ENCODE data around the gene STRN3. TPM values are rescaled to one million over a fixed set of nuclear protein-coding genes. Genes with fewer than 3 reads are reported as not detected.

Gene STRN3
- total RNA-seq, 2 experiments from 2014 or later = 25.2 to 37.0 TPM

DNA sequence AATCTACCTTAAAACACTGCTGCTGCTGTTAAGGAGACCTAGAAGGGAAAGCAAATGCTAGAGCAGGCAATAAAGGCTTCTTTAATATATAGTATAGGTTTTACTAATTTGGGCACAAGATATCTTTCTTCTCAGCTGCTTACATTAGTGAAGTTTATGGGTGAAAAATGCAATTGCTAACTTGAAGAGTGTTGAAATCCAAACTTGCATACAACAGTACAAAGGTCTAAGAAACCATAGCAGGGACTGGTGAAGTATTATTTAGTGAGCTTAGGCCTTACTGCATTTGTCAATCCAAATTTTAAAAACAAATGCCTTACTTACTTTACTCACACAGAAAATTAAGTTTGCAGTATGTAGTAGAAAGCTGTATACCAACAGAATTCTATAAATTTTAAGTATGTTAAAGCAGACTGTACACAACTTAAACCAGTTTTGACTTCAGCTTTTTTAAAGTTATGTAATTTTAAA lies 2.1 kb downstream of the STRN3 start:
- H2AFZ ChIP-seq (ENCODE audit: low read length) = no peak overlapping the region
- DNase-seq (ENCODE audit: low spot score) = no peak
- H3K4me3 ChIP-seq (ENCODE audit: low read depth, low read length, poor library complexity, severe bottlenecking) = peak overlapping the region; percentile 98
- intact Hi-C loops (cut with micrococcal nuclease; ENCODE audit: unreplicated experiment) = no loop called here
- peaks cover 27% of the 10 kb centered on the region for H4K20me1 ChIP-seq (ENCODE audit: insufficient read depth, low read length)
- TF ChIP-seq EZH2phosphoT487 (IDR thresholded peaks at IDR 0.05; ENCODE audit: borderline replicate concordance, low read depth, low read length) = no peak
- no peak overlapping the region for H3K27ac ChIP-seq (ENCODE audit: low read depth, low read length, poor library complexity, severe bottlenecking)
- no TSS peak for BruUV-seq (replicated peaks)
- H3K36me3 ChIP-seq (ENCODE audit: insufficient read depth, low read length) = peaks cover 39% of the 10 kb centered on the region
- POLR2A ChIA-PET = interaction anchor here (0.8 to 1.3 kb wide), 2 partner anchors 41 to 157 kb away, joined by 4 to 5 read pairs; no protein-coding TSS in a partner anchor
- CTCF ChIA-PET (ENCODE audit: unreplicated experiment) = no interaction called here
- peaks cover 25% of the 10 kb centered on the region for H3K4me1 ChIP-seq (ENCODE audit: insufficient read depth, low read length, poor library complexity, severe bottlenecking)
- no peaks in the 10 kb centered on the region for H3K9me3 ChIP-seq (ENCODE audit: low read length)
- H3K9me2 ChIP-seq (ENCODE audit: insufficient read depth, low read length) = no peaks in the 10 kb centered on the region
- peak overlapping the region; percentile 100 for H3K4me2 ChIP-seq (ENCODE audit: low read length)
- H3K79me2 ChIP-seq (ENCODE audit: insufficient read depth, low read depth, low read length) = peaks cover 79% of the 10 kb centered on the region

DNA sequence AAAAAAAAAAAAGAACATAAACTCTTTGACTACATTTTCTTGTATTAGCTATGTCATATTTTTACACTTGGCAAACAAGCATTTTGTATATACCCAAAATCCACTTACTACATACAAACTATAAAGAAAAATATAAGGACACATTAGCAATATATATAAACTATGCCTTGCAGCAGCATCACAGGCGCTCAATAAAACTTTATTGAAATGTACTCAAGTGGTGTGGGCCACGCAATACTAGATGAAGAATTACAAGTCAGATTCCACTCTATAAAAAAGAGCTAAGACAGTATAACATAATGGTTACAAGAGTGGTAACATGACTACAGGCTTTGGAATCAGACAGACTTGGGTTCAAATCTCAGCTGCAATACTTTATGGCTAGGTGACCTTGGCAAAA lies 3.8 kb downstream of the STRN3 start:
- Histone ChIP-seq H3K4me2 (ENCODE audit: low read length) (peak overlapping the region; percentile 100; the same call in 1 of the 2 replicates), H3K9me3 (ENCODE audit: low read length) (no peaks in the 10 kb centered on the region), H3K27ac (ENCODE audit: low read depth, low read length, poor library complexity, severe bottlenecking) (no peak overlapping the region), H3K4me3 (ENCODE audit: low read depth, low read length, poor library complexity, severe bottlenecking) (no peak overlapping the region), H3K9me2 (ENCODE audit: insufficient read depth, low read length) (no peaks in the 10 kb centered on the region), H3K79me2 (ENCODE audit: insufficient read depth, low read depth, low read length) (peaks cover 93% of the 10 kb centered on the region), H3K4me1 (ENCODE audit: insufficient read depth, low read length, poor library complexity, severe bottlenecking) (peaks cover 25% of the 10 kb centered on the region), H3K36me3 (ENCODE audit: insufficient read depth, low read length) (peaks cover 46% of the 10 kb centered on the region), H4K20me1 (ENCODE audit: insufficient read depth, low read length) (peaks cover 27% of the 10 kb centered on the region), H2AFZ (ENCODE audit: low read length) (no peak overlapping the region)
- CTCF ChIA-PET (ENCODE audit: unreplicated experiment) = no interaction called here
- intact Hi-C loops (cut with micrococcal nuclease; ENCODE audit: unreplicated experiment) = no loop called here
- no TSS peak for BruUV-seq (replicated peaks)
- DNase-seq (ENCODE audit: low spot score) = no peak
- TF ChIP-seq, protein P1, sequence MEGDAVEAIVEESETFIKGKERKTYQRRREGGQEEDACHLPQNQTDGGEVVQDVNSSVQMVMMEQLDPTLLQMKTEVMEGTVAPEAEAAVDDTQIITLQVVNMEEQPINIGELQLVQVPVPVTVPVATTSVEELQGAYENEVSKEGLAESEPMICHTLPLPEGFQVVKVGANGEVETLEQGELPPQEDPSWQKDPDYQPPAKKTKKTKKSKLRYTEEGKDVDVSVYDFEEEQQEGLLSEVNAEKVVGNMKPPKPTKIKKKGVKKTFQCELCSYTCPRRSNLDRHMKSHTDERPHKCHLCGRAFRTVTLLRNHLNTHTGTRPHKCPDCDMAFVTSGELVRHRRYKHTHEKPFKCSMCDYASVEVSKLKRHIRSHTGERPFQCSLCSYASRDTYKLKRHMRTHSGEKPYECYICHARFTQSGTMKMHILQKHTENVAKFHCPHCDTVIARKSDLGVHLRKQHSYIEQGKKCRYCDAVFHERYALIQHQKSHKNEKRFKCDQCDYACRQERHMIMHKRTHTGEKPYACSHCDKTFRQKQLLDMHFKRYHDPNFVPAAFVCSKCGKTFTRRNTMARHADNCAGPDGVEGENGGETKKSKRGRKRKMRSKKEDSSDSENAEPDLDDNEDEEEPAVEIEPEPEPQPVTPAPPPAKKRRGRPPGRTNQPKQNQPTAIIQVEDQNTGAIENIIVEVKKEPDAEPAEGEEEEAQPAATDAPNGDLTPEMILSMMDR (conservative IDR thresholded peaks at IDR 0.05; ENCODE audit: low read length) = no peak
- no peak for TF ChIP-seq EZH2phosphoT487 (IDR thresholded peaks at IDR 0.05; ENCODE audit: borderline replicate concordance, low read depth, low read length)
- POLR2A ChIA-PET = interaction anchor here (0.5 to 1.1 kb wide), 3 partner anchors 20 to 45 kb away, joined by 3 to 4 read pairs (median 3); no protein-coding TSS in a partner anchor

DNA sequence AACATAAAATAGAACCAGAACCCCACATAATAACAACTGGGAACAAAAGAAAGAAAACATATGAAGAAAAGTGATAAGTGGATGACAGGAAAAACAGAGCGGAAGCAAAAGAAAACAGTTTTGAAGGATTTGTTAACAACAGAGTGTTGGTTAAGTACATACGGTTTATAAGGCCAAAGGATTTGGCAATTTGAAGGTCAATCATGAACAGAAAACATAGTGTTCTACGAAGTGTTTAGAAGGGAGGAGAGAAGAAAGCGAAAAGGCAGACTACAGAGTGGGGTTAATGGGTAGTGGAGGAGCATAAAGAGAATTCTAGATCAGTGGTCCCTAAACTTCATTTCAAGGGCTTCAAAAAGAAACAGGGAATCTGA lies 4.6 kb downstream of the STRN3 start:
- peaks cover 87% of the 10 kb centered on the region for H3K79me2 ChIP-seq (ENCODE audit: insufficient read depth, low read depth, low read length)
- intact Hi-C loops (cut with micrococcal nuclease; ENCODE audit: unreplicated experiment) = no loop called here
- TF ChIP-seq, protein P1 (conservative IDR thresholded peaks at IDR 0.05; ENCODE audit: low read length) = no peak
- no peak for TF ChIP-seq EZH2phosphoT487 (IDR thresholded peaks at IDR 0.05; ENCODE audit: borderline replicate concordance, low read depth, low read length)
- peaks cover 46% of the 10 kb centered on the region for H3K36me3 ChIP-seq (ENCODE audit: insufficient read depth, low read length)
- no peak for DNase-seq (ENCODE audit: low spot score)
- H3K9me2 ChIP-seq (ENCODE audit: insufficient read depth, low read length) = no peaks in the 10 kb centered on the region
- no peak overlapping the region for H3K27ac ChIP-seq (ENCODE audit: low read depth, low read length, poor library complexity, severe bottlenecking)
- ChIA-PET POLR2A (interaction anchor here (0.7 to 1.1 kb wide), 2 partner anchors 34 to 98 kb away, joined by 3 to 4 read pairs; no protein-coding TSS in a partner anchor), CTCF (ENCODE audit: unreplicated experiment) (no interaction called here)
- H2AFZ ChIP-seq (ENCODE audit: low read length) = no peak overlapping the region
- H4K20me1 ChIP-seq (ENCODE audit: insufficient read depth, low read length) = peaks cover 27% of the 10 kb centered on the region
- peaks cover 19% of the 10 kb centered on the region for H3K4me1 ChIP-seq (ENCODE audit: insufficient read depth, low read length, poor library complexity, severe bottlenecking)
- no TSS peak for BruUV-seq (replicated peaks)
- H3K4me3 ChIP-seq (ENCODE audit: low read depth, low read length, poor library complexity, severe bottlenecking) = no peak overlapping the region
- no peaks in the 10 kb centered on the region for H3K9me3 ChIP-seq (ENCODE audit: low read length)
- H3K4me2 ChIP-seq (ENCODE audit: low read length) = no peak overlapping the region

All from OCI-LY7 (cell line).